Measurements from ENCODE around the gene FBXO42.
"Not testable (repeated sequence)": the region's sequence is repeated elsewhere in the genome, so short reads cannot be mapped to it uniquely, and the experiment has no call there.

Gene FBXO42

DNA sequence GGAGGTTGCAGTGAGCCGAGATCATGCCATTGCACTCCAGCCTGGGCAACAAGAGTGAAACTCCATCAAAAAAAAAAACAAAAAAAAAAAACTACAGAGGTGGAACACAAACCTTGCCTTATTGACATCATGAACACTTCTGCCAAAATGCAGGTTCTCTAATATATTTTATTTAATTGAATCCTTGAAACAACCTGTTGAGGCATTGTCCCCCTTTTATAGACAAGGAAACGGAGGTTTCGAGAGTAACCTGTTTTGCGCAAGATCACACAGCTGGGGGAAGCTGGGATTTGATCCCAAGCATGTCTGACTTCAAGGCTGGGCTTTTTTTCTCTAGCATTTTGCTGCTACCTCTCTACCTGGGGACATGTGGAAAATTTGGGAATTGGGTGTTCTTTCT, 17.5 kb upstream of the FBXO42 start:
- TF ChIP-seq, protein P1, sequence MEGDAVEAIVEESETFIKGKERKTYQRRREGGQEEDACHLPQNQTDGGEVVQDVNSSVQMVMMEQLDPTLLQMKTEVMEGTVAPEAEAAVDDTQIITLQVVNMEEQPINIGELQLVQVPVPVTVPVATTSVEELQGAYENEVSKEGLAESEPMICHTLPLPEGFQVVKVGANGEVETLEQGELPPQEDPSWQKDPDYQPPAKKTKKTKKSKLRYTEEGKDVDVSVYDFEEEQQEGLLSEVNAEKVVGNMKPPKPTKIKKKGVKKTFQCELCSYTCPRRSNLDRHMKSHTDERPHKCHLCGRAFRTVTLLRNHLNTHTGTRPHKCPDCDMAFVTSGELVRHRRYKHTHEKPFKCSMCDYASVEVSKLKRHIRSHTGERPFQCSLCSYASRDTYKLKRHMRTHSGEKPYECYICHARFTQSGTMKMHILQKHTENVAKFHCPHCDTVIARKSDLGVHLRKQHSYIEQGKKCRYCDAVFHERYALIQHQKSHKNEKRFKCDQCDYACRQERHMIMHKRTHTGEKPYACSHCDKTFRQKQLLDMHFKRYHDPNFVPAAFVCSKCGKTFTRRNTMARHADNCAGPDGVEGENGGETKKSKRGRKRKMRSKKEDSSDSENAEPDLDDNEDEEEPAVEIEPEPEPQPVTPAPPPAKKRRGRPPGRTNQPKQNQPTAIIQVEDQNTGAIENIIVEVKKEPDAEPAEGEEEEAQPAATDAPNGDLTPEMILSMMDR (IDR thresholded peaks at IDR 0.05; ENCODE audit: low read depth, low read length): no peak
- no peak for DNase-seq (ENCODE audit: extremely low read depth, low read depth)

DNA sequence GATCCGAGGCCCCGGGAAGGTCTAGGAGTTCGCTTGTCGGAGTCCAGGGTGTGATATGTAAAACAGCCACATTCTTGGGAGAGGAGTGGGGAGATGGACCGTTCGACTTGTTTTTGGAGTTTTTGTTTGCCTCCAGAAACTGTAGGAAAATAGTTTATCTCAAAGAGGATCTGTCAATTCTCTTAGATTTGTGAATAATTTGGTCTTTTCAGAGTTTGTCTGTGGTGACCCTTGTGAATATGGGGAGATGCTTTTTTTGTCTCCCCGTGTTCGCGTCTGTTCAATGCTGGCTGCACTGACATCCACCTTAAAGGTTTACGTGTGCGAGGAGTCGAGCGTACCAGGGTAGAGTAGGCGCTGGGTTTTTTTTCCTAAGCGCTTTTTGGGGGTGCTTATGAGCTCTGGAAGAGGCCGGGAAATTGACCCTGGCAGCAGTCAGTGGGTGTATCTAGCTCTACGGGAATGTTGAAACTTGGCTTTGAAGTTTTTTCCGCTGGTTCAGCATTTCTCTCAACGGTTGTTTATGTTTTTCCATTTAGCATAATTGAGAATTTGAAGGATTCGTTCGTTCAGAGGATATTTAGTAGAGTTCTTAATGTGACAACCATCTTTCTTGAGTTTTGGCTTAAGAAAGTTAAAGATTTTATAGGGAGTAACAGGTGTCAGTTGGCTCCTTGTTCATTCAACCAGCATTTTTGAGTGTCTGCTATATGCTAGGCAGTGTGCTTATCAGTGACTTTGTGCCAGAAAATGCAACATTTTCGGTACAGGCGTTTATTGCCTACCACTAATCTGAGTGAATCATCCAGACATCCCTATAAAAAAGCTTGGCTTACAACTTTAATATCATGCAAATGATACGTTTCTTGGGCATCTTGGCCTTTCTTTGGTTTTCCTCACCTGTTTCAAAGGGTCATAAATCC, 15.9 kb upstream of the FBXO42 start:
- DNase-seq (ENCODE audit: extremely low read depth, low read depth): no peak
- TF ChIP-seq, protein P1 (IDR thresholded peaks at IDR 0.05; ENCODE audit: low read depth, low read length): no peak

DNA sequence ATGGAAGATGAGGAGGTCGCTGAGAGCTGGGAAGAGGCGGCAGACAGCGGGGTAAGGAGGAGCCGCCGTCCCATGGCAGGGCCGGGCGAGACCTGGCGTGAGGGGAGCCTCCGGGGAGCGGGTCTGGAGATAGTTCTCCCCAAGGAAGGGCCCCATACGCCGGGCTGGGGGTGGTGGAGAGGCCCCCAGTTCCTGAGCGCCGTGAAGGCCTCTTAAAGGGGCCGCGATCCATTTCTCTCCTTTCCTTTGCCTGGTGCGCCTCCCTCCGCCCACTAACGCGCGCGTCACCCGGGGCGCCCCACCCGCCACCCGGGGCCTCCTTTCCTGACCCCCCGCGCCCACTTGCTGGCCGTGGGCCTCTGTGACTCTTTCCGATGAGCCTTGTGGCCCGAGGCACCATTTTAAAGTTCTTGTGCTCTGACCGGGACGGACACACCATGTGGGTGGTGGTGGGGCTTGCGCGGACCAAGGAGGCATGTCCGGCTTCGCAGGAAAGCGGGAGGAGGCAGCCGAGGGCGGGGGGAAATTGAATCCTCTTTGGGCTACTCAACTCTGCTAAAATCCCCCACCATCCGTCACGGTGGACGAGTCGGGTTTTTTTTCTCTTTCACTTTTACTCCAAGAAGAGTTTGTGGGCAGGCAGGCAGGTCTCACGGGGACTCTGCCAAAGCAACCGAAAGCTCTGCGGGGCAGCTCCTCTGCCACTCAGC, 15.1 kb upstream of the FBXO42 start:
- TF ChIP-seq, protein P1 (IDR thresholded peaks at IDR 0.05; ENCODE audit: low read depth, low read length): no peak

DNA sequence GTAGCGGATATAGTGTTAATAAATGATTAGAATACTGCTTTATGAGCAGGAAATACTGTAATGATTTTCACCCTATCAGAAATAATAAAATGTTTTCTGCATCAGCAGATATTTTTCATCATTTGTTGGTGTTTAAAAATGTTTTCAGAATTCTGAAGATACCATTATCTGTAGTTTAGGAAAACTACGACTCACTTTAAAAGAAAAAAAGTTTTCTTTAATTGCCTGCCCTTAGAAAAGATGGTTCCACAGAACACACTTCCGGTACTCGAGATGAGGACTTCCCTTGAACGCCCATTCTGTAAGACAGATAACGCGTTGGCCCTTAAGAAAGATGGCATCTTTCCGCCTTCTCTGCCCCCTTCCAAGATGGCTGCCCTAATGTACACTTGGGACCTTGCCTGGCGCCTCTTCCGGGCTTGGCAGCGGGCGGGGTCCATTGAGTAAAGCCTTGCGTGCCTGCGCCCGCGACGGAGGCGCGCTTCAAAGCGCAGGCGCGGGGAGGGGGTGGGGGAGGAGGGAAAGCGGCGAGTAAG, 14.5 kb upstream of the FBXO42 start, which contains the start of gene SZRD1:
Gene SZRD1 (plus strand): TSS at position 521 of the 536 bp plus-strand sequence. CDS start 16 bp downstream, outside the sequence.
- DNase-seq (ENCODE audit: extremely low read depth, low read depth): peak; percentile 99
- TF ChIP-seq, protein P1 (IDR thresholded peaks at IDR 0.05; ENCODE audit: low read depth, low read length): no peak

More for the DNA sequence above, 15.1 kb upstream of the FBXO42 start:
- DNase-seq (ENCODE audit: extremely low read depth, low read depth): peak; percentile 79

DNA sequence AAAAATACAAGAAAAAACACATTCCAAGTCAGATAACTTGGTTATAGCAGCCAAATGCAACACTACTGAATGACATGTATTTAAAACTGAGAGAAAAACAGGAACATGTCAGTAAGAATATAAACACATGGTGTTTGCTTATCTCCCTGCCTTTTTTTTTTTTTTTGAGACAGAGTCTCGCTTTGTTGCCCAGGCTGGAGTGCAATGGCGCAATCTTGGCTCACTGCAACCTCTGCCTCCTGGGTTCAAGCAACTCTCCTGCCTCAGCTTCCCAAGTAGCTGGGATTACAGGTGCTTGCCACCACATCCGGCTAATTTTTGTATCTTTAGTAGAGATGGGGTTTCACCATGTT, 12.8 kb upstream of the FBXO42 start:
- not testable (repeated sequence) for DNase-seq (ENCODE audit: extremely low read depth, low read depth)

DNA sequence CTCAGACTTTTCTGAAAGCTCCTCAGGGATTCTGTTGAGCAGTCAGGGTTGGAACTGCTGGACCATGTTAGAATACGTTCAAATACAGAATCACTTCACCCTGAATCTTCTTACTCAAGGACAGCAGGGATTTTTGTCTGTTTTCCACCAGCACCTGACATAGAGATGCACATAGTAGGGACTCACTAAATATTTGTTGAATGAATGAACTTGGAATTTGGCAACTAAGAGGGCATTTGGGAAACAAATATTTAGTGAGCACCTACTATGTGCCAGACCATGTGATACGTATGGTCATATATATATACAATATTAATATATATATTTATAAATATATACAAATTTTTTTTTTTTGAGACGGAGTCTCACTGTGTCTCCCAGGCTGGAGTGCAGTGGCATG, 4.6 kb upstream of the FBXO42 start:
- no peak for DNase-seq (ENCODE audit: extremely low read depth, low read depth)
- TF ChIP-seq, protein P1 (IDR thresholded peaks at IDR 0.05; ENCODE audit: low read depth, low read length): no peak

DNA sequence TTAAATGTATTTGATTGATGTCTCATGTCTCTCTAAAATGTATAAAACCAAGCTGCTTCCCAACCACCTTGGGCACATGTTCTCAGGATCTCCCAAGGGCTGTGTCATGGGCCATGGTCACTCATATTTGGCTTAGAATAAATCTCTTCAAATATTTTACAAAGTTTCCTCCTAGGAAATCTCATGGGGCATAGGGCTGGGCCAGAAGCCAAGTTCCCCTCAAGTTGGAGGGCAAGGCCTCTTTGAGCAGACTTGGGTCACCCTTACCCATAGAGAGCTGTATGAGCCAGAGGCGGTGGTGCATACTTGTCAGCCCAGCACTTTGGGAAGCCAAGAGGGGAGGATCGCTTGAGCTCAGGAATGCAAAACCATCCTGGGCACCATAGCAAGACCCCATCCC, 2.3 kb upstream of the FBXO42 start:
- no peak for DNase-seq (ENCODE audit: extremely low read depth, low read depth)
- TF ChIP-seq, protein P1 (IDR thresholded peaks at IDR 0.05; ENCODE audit: low read depth, low read length): no peak
